Osteoblast (primary cell): ENCODE measurements around the gene ZNF488. TPM values are rescaled to one million over a fixed set of nuclear protein-coding genes. Genes with fewer than 3 reads are reported as not detected.

Source experiments
- DNase-seq: peaks from one replicate; pipeline ENCODE4 v3.0.0; 2011; ENCODE audit warnings: low spot score, mixed read lengths; ENCODE audit not compliant: insufficient read length; ENCODE audit errors: missing footprints
- H2AFZ ChIP-seq: 2 replicates; pipeline ENCODE4 v1.6.0; 2011; ENCODE audit warnings: mild to moderate bottlenecking, low read length
- H3K27ac ChIP-seq: 2 replicates; pipeline ENCODE4 v1.5.1; 2011; ENCODE audit warnings: mild to moderate bottlenecking, low read depth, low read length, moderate library complexity
- H3K27me3 ChIP-seq: 2 replicates; pipeline ENCODE4 v1.6.0; 2012; ENCODE audit warnings: mild to moderate bottlenecking, control low read depth, inconsistent platforms, low read length, moderate library complexity; ENCODE audit not compliant: insufficient read depth
- H3K36me3 ChIP-seq: 2 replicates; pipeline ENCODE4 v1.5.1; 2011; ENCODE audit warnings: mild to moderate bottlenecking, low read length, control low read depth, moderate library complexity; ENCODE audit not compliant: insufficient read depth
- H3K4me1 ChIP-seq: 2 replicates; pipeline ENCODE4 v1.5.1; 2011; ENCODE audit warnings: mild to moderate bottlenecking, low read length, control low read depth, moderate library complexity; ENCODE audit not compliant: insufficient read depth
- H3K4me2 ChIP-seq: 2 replicates; pipeline ENCODE4 v1.6.0; 2011; ENCODE audit warnings: mild to moderate bottlenecking, low read length; ENCODE audit not compliant: insufficient read depth
- H3K4me3 ChIP-seq: fragments of 200-600 bp; sonication (generic); 3 replicates; pipeline ENCODE4 v1.5.1; 2012; ENCODE audit warnings: mild to moderate bottlenecking, low read length, inconsistent platforms; ENCODE audit not compliant: insufficient read depth
- H3K79me2 ChIP-seq: 2 replicates; pipeline ENCODE4 v1.6.0; 2012; ENCODE audit warnings: mild to moderate bottlenecking, low read length, control low read depth, inconsistent platforms; ENCODE audit not compliant: insufficient read depth
- H3K9me3 ChIP-seq: 2 replicates; pipeline ENCODE4 v1.5.1; 2011; ENCODE audit warnings: low read depth, low read length, control low read depth
- H4K20me1 ChIP-seq: 2 replicates; pipeline ENCODE4 v1.6.0; 2012; ENCODE audit warnings: mild to moderate bottlenecking, low read length, control low read depth; ENCODE audit not compliant: insufficient read depth
- total RNA-seq: library from RNA; depleted of rRNA; stranded (reverse); fragments of >200 nt; gene quantifications from 2 replicates; pipeline ENCODE4 v1.2.3, GENCODE V29; 2012
- TF ChIP-seq, protein P1 (sequence below): IDR thresholded peaks from 2 replicates; pipeline ENCODE4 v1.5.1; 2011; ENCODE audit warnings: mild to moderate bottlenecking, low read depth, low read length, moderate library complexity; ENCODE audit errors: extremely low read depth

ZNF488 gene, protein sequence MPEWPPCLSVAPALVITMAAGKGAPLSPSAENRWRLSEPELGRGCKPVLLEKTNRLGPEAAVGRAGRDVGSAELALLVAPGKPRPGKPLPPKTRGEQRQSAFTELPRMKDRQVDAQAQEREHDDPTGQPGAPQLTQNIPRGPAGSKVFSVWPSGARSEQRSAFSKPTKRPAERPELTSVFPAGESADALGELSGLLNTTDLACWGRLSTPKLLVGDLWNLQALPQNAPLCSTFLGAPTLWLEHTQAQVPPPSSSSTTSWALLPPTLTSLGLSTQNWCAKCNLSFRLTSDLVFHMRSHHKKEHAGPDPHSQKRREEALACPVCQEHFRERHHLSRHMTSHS
- total RNA-seq = under 0.01 and 0.29 TPM in 2 replicates

DNA sequence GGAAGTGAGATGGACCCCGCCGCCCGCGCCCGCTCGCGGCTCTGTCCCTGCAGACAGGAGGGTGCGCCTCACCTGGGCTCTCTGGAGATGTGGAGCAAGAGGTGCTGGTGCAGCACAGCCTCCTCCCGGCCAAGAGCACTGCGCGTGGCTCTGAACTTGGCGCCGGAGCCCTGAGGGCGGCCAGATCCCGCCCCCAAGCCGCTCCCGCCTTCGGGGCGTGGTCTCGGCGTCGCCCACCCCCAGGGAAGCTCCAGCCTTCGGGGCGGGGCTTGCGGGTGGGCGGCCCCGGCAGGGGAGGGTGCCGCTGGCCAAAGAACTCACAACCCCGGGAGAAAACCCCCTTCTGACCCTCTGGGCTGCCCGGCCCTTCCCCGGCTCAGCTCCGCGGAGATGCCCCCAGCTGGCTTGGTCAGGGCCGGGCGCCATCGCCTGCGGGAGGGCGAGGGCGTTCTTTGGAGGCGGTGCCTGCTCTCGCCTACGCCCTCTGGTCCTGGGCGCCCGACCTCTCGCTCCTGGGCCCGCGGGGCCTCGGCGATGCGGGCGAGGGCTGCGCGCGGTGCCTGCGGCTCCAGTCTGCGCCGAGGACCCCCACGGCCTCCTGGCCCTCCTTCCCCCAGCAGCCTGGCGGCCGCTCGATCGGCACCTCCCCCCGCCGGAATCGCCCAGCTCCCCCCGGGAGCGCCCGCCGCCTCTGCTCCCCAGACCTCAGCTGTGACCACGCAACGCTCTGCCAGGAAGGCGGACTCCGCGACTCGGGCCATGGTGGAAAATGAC is at the start of gene ZNF488:
ZNF488 (minus strand) TSS at position 146 of the 774 bp plus-strand sequence. CDS start 15,464 bp downstream, outside the sequence.
- DNase-seq = peak; percentile 97
- peak within 1 kb of the TSS; percentile 37 for H3K27ac ChIP-seq

GRCh38 chr10:47425813-47426419 is 41.8 kb upstream of the ZNF488 start:
- Histone ChIP-seq H2AFZ (no peak overlapping the region), H4K20me1 (no peaks in the 10 kb centered on the region), H3K79me2 (no peaks in the 10 kb centered on the region), H3K27ac (no peak overlapping the region), H3K9me3 (no peaks in the 10 kb centered on the region), H3K4me3 (no peak overlapping the region), H3K4me2 (no peak overlapping the region), H3K27me3 (peaks cover 5% of the 10 kb centered on the region), H3K36me3 (no peaks in the 10 kb centered on the region), H3K4me1 (peaks cover 8% of the 10 kb centered on the region)
- TF ChIP-seq, protein P1, sequence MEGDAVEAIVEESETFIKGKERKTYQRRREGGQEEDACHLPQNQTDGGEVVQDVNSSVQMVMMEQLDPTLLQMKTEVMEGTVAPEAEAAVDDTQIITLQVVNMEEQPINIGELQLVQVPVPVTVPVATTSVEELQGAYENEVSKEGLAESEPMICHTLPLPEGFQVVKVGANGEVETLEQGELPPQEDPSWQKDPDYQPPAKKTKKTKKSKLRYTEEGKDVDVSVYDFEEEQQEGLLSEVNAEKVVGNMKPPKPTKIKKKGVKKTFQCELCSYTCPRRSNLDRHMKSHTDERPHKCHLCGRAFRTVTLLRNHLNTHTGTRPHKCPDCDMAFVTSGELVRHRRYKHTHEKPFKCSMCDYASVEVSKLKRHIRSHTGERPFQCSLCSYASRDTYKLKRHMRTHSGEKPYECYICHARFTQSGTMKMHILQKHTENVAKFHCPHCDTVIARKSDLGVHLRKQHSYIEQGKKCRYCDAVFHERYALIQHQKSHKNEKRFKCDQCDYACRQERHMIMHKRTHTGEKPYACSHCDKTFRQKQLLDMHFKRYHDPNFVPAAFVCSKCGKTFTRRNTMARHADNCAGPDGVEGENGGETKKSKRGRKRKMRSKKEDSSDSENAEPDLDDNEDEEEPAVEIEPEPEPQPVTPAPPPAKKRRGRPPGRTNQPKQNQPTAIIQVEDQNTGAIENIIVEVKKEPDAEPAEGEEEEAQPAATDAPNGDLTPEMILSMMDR = no peak
- no peak for DNase-seq

More for the DNA sequence above, at the start of gene ZNF488:
- H3K4me2 ChIP-seq = peak within 1 kb of the TSS; percentile 84
- TF ChIP-seq, protein P1 = no peak
- H3K79me2 ChIP-seq = no peaks in the 10 kb centered on the region
- peak within 1 kb of the TSS; percentile 78 for H2AFZ ChIP-seq
- no peaks in the 10 kb centered on the region for H4K20me1 ChIP-seq
- H3K36me3 ChIP-seq = no peaks in the 10 kb centered on the region
- peaks cover 11% of the 10 kb centered on the region for H3K4me1 ChIP-seq
- peaks cover 46% of the 10 kb centered on the region for H3K27me3 ChIP-seq
- H3K9me3 ChIP-seq = no peaks in the 10 kb centered on the region
- H3K4me3 ChIP-seq = peak within 1 kb of the TSS; percentile 81

- Histone ChIP-seq H3K4me1 (peaks cover 11% of the 10 kb centered on the region), H3K27ac (no peak overlapping the region), H3K4me2 (no peak overlapping the region), H3K9me3 (no peaks in the 10 kb centered on the region), H3K36me3 (no peaks in the 10 kb centered on the region), H3K4me3 (no peak overlapping the region), H3K27me3 (no peaks in the 10 kb centered on the region), H4K20me1 (no peaks in the 10 kb centered on the region), H3K79me2 (no peaks in the 10 kb centered on the region), H2AFZ (no peak overlapping the region)
- no peak for DNase-seq
- TF ChIP-seq, protein P1 = no peak
Observed at GRCh38 chr10:47424231-47424630, 40.1 kb upstream of the ZNF488 start.
